VCaP (cell line): ENCODE data around the gene ZBTB20.

Source experiments
- H3K27ac ChIP-seq: fragments of 450-650 bp; 2 replicates; pipeline ENCODE4 v1.5.1; 2017
- TF ChIP-seq, protein P1 (sequence below): fragments of 450-650 bp; conservative IDR thresholded peaks from 2 replicates; pipeline ENCODE4 v1.5.1; 2017; ENCODE audit warnings: mild to moderate bottlenecking, moderate library complexity

ZBTB20 gene

DNA sequence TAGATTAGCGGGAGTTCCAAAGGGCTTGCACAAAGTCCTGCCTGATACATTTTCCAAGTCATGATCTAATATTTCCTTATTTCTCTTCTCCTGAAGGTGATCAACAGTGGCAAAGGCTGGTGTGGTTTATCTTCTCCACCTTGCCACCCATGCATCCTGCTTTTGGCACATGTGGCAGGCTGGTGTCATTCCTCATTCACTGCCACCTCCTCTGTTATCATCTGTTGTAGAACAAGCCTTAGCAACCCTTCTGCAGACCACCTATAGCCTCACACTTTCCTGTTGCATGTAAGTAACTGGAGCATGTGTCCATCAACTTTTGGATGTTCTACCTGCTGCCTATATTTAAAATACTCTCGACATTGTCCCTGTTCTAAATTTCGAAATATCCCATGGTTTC is 294.1 kb downstream of the ZBTB20 start:
- H3K27ac ChIP-seq: no peak overlapping the region
- TF ChIP-seq, protein P1, sequence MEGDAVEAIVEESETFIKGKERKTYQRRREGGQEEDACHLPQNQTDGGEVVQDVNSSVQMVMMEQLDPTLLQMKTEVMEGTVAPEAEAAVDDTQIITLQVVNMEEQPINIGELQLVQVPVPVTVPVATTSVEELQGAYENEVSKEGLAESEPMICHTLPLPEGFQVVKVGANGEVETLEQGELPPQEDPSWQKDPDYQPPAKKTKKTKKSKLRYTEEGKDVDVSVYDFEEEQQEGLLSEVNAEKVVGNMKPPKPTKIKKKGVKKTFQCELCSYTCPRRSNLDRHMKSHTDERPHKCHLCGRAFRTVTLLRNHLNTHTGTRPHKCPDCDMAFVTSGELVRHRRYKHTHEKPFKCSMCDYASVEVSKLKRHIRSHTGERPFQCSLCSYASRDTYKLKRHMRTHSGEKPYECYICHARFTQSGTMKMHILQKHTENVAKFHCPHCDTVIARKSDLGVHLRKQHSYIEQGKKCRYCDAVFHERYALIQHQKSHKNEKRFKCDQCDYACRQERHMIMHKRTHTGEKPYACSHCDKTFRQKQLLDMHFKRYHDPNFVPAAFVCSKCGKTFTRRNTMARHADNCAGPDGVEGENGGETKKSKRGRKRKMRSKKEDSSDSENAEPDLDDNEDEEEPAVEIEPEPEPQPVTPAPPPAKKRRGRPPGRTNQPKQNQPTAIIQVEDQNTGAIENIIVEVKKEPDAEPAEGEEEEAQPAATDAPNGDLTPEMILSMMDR: no peak

DNA sequence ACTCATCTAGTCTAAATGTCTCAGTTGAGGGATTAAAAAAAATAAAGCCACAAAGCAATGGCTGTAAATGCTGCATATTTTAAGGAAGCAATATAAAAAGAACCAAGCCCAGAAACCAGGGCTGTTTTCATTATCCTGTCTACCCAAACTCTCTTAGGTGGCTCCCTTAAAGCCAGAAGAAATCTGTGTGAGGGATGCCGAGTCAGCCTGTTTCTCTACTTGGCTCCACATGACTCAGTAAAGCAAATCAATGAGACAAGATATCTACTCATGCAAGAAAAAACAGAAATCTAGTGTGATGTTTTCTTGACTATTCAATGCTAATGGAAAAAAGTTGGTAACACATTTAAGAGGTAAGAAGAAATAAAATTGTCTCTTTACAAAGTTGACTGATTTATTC is 296.2 kb downstream of the ZBTB20 start:
- H3K27ac ChIP-seq: no peak overlapping the region
- TF ChIP-seq, protein P1: no peak

DNA sequence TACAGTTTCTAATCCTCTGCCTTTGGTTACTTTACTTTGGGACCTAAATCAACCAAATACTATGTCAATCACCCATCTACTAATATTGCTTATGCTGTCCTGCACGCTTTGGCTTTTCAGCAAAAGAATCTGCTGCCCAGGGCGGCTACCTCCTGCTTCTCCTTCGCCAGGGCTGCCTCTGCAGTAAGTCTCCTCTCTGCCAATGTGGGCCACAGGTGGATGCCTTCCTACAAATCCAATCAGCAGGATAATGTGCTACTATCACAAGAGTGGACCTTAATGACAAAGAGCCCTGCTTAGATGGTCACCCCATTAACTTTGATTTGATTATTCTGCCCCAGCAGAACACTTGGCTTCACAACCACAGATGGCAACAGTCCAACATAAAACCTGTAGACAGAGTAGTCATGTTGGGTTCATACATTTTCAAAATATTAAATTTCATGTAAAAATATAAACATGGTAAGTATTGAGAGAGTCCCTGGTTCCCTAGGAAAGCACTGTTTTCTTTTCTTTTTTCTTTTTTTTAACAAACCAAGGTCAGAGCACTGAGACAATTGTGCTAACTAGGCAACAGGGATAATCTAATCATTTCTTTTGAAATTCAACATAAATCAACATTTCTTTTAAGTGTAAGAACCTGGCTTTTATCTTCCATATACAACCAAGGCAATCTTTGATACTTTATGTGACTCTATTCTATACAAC is 298.3 kb downstream of the ZBTB20 start:
- TF ChIP-seq, protein P1: no peak

DNA sequence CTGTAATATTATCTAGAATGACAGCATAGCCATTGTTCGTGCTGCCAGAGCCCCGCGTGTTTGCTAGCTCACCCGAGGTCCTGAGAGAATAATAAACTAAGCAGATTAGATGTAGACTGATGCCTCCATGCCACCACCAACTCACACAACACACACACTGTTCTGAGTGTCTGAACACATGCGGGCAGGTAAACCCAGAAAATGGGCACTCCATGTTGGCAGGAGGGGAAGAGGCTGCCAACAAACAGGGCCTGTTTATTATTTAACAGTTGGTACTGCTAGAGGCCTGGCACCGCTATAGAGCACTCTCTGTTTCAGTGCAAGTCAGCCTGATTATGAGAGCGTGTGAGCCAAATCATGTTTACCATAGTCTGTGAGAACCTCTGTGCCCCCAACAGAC is 299.0 kb downstream of the ZBTB20 start:
- TF ChIP-seq, protein P1: no peak
- H3K27ac ChIP-seq: no peak overlapping the region

More for the DNA sequence above, 298.3 kb downstream of the ZBTB20 start:
- H3K27ac ChIP-seq: no peak overlapping the region

DNA sequence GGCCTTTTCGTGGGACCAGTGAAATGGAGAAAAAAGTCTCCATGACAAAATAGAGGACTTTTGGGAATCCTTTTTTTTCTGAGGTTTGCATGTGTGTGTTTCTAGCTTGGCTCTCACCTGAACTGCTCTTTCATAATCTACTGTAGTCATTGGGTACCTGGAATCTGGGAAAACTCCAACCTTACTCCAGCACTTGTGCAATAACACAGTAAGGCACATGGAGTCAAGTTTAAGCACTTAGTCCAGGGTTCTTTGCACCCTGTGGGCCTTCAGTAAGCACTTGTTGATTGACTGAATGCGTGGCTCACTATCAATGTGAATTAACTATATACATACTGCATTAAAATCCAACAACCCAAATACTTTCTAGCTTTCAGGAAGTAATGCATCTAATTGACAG is 299.5 kb downstream of the ZBTB20 start:
- TF ChIP-seq, protein P1: no peak
- no peak overlapping the region for H3K27ac ChIP-seq

DNA sequence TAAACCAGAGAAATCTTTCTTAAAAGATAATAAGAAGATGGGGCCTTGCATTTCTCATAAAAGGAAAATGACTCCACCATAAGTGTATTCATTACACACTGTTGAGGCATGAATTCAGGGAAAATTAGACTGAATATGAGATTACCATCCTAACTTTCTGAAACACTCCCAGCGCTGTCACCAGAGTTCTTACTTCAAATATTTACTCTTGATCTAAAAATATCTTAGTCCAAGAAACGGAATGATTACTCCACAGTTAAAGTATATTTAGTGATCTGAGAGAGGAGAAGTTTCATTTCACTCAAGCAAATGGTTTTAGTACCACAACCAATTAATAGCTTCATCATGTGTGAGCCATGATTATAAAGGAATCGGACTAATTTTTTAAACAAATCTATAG is 300.3 kb downstream of the ZBTB20 start:
- H3K27ac ChIP-seq: no peak overlapping the region

DNA sequence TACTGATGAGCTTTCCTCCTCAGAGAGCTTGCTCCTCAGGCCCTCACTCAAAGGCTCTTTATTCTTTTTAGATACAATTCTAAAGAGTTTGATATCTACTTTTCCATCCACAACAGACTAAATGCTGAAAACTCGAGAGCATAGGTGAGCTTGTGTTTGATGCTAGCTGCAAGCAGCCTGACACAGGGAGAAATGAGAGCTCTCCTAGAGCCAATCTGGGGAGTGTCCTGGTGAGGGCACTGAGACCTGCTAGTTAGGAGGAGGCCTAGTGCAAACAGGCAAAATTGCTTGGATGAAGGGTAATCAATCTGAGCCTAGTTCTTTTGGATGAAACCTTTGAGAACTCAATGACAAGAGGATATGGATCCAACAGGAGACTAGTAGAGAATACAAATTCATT is 300.8 kb downstream of the ZBTB20 start:
- H3K27ac ChIP-seq: no peak overlapping the region
- TF ChIP-seq, protein P1: no peak

More for the DNA sequence above, 300.3 kb downstream of the ZBTB20 start:
- TF ChIP-seq, protein P1: no peak
